Measurements from ENCODE around the gene NDUFB11. TPM values are rescaled to one million over a fixed set of nuclear protein-coding genes. Genes with fewer than 3 reads are reported as not detected.
A peak's percentile ranks its signal among the peaks of the same experiment; 100 is the strongest.
"Not testable (repeated sequence)": the region's sequence is repeated elsewhere in the genome, so short reads cannot be mapped to it uniquely, and the experiment has no call there.

The NDUFB11 gene
- total RNA-seq, 1 experiment from 2014 or later: 78.9 TPM

DNA sequence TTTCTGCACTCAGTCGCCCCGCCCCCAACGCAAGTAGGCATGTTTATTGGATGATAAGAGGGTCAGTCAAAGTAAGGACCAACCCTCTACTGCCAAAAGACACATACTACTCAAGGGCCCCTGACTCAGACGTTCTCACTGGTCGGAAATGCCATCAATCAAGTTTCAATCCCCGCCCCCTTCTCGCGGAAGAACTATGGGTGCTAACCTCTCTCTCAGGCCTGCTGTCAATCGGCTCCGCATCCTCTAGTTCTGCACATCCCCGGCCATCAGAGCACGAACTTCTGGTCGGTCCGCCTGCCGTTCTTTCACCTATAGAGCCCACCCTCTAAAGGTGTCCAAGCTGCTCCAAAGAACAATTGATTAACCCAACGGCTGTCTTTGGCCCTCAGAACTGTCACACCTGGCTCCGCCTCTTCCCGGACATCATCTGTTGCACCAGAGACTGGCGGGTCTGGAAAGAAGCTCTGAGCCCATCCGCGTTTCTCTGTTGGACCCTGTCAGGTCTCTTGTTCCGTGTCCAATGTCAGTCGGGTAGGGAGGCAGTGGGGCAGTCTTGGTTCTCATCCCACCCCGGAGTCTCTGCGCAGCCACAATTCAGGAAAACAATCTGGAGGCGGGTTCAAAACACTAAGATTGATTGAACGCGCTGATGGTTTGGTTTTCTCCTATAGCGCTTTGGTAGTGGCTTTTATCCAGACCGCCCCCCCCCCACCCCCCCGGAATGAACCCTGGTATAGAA lies 15.2 kb downstream of the NDUFB11 start (continued):
- TF ChIP-seq, protein P1, sequence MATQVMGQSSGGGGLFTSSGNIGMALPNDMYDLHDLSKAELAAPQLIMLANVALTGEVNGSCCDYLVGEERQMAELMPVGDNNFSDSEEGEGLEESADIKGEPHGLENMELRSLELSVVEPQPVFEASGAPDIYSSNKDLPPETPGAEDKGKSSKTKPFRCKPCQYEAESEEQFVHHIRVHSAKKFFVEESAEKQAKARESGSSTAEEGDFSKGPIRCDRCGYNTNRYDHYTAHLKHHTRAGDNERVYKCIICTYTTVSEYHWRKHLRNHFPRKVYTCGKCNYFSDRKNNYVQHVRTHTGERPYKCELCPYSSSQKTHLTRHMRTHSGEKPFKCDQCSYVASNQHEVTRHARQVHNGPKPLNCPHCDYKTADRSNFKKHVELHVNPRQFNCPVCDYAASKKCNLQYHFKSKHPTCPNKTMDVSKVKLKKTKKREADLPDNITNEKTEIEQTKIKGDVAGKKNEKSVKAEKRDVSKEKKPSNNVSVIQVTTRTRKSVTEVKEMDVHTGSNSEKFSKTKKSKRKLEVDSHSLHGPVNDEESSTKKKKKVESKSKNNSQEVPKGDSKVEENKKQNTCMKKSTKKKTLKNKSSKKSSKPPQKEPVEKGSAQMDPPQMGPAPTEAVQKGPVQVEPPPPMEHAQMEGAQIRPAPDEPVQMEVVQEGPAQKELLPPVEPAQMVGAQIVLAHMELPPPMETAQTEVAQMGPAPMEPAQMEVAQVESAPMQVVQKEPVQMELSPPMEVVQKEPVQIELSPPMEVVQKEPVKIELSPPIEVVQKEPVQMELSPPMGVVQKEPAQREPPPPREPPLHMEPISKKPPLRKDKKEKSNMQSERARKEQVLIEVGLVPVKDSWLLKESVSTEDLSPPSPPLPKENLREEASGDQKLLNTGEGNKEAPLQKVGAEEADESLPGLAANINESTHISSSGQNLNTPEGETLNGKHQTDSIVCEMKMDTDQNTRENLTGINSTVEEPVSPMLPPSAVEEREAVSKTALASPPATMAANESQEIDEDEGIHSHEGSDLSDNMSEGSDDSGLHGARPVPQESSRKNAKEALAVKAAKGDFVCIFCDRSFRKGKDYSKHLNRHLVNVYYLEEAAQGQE (IDR thresholded peaks at IDR 0.05; ENCODE audit: low read depth): no peak
- TF ChIP-seq JUND (IDR thresholded peaks at IDR 0.05) (no peak), ZFX (IDR thresholded peaks at IDR 0.05) (peak; percentile 44), SIN3A (IDR thresholded peaks at IDR 0.05; ENCODE audit: low read depth) (no peak), CEBPB (IDR thresholded peaks at IDR 0.05; ENCODE audit: low read depth) (no peak)

DNA sequence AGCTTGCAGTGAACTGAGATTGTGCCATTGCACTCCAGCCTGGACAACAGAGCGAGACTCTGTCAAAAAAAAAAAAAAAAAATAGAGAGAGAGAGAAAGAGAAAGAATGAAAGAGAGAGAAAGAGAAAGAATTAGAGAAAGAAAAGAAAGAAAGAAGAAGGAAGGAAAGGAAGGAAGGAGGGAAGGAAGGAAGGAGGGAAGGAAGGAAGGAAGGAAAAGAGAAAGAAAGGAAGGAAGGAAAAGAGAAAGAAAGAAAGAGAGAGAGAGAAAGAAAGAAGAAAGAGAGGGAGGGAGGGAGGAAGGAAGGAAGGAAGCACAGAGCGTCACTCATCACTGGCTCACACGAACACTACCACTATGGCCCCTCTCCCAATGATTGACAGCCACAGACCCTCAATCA lies 20.0 kb downstream of the NDUFB11 start:
- H3K9me3 ChIP-seq (ENCODE audit: control insufficient read depth in 1 of 2, insufficient read depth in 1 of 2, low read depth in 1 of 2, low read length in 2 of 2); H3K36me3 ChIP-seq (ENCODE audit: control insufficient read depth in 1 of 2, insufficient read depth in 2 of 2, low read length in 2 of 2); POLR2A ChIA-PET; RAD21 ChIA-PET (ENCODE audit: low non-redundant PET in 1 of 2, low total read pairs in 2 of 2, uncharacterized antibody in 2 of 2, unreplicated experiment in 2 of 2); H3K4me1 ChIP-seq (ENCODE audit: control insufficient read depth in 1 of 2, insufficient read depth in 2 of 2, low read length in 2 of 2); ATAC-seq; H3K9ac ChIP-seq (ENCODE audit: low read length); H3K4me3 ChIP-seq (replicated peaks in 1 of 2; ENCODE audit: low read depth in 1 of 2, low read length in 2 of 2); BruUV-seq (replicated peaks); H3K9me2 ChIP-seq (ENCODE audit: insufficient read depth); H3K27me3 ChIP-seq (ENCODE audit: insufficient read depth, low read length); H3K4me2 ChIP-seq (ENCODE audit: low read length); H2AFZ ChIP-seq (ENCODE audit: low read depth, low read length, poor library complexity, severe bottlenecking); intact Hi-C loops (cut with micrococcal nuclease); H4K20me1 ChIP-seq (ENCODE audit: insufficient read depth); H3K27ac ChIP-seq (ENCODE audit: low read depth, low read length); H3K79me2 ChIP-seq (ENCODE audit: insufficient read depth, low read length); DNase-seq (ENCODE audit: low read depth, low spot score); CTCF ChIA-PET: not testable (repeated sequence)

DNA sequence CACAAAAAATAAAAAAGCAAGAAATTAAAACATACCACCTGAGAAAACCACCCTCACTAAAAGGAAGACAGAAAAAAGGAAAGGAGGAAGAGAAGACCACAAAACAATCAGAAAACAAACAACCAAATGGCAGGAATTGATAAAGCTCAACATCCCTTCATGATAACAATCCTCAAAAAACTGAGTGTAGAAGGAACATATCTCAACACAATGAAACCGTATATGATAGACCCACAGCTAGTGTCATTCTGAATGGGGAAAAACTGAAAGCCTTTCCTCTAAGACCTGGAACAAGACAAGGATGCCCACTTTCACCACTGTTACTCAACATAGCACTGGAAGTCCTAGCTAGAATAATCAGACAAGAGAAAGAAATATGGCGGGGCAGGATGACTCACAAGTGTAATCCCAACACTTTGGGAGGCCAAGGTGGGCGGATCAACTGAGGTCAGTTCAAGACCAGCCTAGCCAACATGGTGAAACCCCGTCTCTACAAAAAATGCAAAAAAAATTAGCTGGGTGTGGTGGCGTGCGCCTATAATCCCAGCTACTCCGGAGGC lies 27.9 kb downstream of the NDUFB11 start:
- H3K27ac ChIP-seq (ENCODE audit: low read depth, low read length); H3K4me3 ChIP-seq (replicated peaks in 1 of 2; ENCODE audit: low read depth in 1 of 2, low read length in 2 of 2); H3K9me3 ChIP-seq (ENCODE audit: control insufficient read depth in 1 of 2, insufficient read depth in 1 of 2, low read depth in 1 of 2, low read length in 2 of 2); H3K9ac ChIP-seq (ENCODE audit: low read length); intact Hi-C loops (cut with micrococcal nuclease); H3K79me2 ChIP-seq (ENCODE audit: insufficient read depth, low read length); ATAC-seq; CTCF ChIA-PET; H4K20me1 ChIP-seq (ENCODE audit: insufficient read depth); H3K9me2 ChIP-seq (ENCODE audit: insufficient read depth); BruUV-seq (replicated peaks); DNase-seq (ENCODE audit: low read depth, low spot score); H3K36me3 ChIP-seq (ENCODE audit: control insufficient read depth in 1 of 2, insufficient read depth in 2 of 2, low read length in 2 of 2); POLR2A ChIA-PET; RAD21 ChIA-PET (ENCODE audit: low non-redundant PET in 1 of 2, low total read pairs in 2 of 2, uncharacterized antibody in 2 of 2, unreplicated experiment in 2 of 2); H3K4me1 ChIP-seq (ENCODE audit: control insufficient read depth in 1 of 2, insufficient read depth in 2 of 2, low read length in 2 of 2); H2AFZ ChIP-seq (ENCODE audit: low read depth, low read length, poor library complexity, severe bottlenecking); H3K4me2 ChIP-seq (ENCODE audit: low read length); H3K27me3 ChIP-seq (ENCODE audit: insufficient read depth, low read length): not testable (repeated sequence)
